GM21367 (cell line): ENCODE measurements around the gene BEGAIN.

ENCODE experiments used
- ATAC-seq: cut with Tn5 transposase; IDR thresholded peaks from one replicate; pipeline ENCODE4 v1.9.1; 2021; ENCODE audit not compliant: unreplicated experiment

Gene BEGAIN

DNA sequence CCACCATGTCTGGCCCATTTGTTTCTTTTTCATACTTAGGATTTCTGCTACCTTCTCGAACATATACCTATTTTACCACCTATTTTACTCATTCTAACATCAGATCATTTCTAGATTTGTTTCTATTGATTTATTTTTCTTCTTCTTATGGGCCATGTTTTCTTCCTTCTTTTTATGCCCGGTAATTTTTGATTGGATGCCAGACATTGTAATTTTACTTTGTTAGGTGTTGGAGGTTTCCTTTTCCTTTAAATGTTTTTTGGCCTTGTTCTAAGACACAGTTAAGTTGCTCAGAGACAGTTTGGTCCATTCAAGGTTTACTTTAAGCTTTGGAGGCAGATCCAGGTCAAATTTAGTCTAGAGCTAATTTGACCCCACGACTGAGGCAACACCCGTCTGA lies 14.7 kb upstream of the BEGAIN start:
- no peak for ATAC-seq

GRCh38 chr14:100601064-100601463 lies 13.8 kb upstream of the BEGAIN start:
- ATAC-seq = no peak

DNA sequence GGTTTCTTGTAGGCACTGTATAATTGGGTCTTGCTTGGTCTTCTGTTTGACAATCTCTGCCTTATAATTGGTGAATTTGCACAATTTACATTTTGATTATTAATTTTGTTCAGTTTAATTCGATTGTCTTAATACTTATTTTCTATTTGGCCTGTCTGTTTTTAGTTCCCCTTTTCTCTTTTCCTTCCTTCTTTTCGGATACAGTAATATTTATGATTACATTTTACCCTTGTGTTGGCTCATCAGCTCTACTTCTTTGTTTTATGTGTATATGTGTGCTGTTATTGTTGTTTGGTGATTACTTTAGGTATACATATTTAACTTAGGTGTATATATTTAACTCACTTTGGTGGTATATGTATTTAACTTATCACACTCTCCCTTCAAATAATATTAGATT lies 12.8 kb upstream of the BEGAIN start:
- no peak for ATAC-seq

- no peak for ATAC-seq
Observed at GRCh38 chr14:100594625-100594951, 7.4 kb upstream of the BEGAIN start.

DNA sequence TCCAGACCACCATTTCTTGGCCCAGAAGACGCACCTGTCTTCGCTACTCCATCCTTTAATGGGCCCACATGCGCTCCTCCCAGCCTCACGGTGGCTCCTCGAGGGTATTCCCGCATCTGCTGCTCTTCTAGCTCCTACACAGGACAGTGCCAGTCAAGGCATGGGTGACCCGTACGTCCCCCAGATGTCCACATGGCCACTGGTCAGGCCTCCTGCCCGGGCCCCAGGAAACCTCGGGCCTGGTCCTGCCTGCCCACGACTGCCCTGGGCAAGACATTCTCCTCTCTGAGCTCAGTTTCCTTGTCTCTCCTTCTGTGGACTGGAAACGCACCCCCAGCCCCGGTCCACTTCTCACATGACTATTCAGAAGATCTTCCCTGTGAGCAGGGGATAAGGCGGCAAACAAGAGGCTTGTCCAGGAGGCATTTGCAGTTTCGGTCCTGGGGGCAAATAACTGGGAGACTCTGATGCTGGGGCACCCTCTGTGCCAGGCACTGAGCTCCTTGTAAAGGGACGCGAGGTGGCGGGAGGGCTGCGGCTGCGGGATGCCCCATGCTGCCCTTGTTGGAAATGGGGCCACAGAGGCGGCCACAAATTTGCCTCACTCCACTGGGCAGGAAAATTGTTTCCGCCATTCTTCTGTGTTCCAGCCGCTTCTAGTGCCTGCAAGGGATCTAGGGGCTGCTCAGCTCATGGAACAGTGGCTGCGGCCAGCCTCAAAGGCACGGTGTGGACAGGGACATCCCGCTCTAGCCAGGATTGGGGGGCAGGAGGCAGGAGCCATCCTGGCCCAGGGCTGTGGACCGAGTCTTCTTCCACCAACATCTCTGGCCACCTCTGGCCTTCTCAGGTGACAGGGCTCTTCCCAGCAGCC lies 6.8 kb upstream of the BEGAIN start:
- no peak for ATAC-seq

GRCh38 chr14:100592972-100593371 lies 5.8 kb upstream of the BEGAIN start:
- ATAC-seq = no peak

- ATAC-seq = no peak
Observed at GRCh38 chr14:100592461-100592891, 5.3 kb upstream of the BEGAIN start.

DNA sequence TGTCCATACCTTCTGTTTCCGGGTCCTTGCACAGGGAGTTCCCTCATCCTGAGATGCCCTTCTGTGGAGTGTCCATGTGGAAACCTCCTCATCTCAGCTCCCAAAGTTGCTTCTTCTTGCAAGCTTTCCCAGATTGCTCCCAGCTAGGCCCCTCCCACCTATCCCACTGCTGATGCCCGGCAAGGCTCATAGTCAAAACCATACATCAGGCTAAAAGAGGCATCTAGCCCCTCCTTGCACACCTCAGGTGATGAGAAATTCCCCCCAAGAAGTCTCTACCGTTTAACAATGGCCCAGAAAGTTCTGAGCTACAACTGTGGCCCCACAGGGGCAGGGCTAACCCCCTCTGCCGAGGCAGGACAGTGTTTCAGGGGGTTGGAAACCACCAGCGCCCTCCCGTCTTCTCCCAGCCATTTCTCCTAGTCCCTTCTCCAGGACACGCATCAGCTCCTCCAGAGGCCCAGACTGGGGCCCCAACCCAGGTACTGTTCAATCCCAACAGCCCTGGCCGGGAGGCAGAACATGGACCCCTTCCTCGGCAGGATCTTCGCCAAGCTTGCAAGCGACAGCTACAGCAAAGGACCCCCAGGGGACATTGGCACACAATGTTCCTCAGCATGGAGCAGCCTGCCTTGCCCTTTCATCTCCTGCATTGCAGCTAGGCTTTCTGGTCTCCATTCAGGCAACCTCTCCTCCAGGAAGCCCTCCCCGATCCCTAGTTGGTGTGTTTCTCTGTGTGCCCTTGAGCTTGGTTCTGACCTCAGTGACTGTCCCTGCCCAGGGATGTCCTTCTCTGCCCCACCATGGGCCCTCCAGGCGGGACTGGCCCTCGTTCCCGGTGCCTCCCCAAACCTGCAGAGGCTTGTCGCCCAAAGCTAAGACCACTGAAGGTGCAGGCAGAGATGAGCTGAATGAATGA lies 4.5 kb upstream of the BEGAIN start:
- no peak for ATAC-seq

DNA sequence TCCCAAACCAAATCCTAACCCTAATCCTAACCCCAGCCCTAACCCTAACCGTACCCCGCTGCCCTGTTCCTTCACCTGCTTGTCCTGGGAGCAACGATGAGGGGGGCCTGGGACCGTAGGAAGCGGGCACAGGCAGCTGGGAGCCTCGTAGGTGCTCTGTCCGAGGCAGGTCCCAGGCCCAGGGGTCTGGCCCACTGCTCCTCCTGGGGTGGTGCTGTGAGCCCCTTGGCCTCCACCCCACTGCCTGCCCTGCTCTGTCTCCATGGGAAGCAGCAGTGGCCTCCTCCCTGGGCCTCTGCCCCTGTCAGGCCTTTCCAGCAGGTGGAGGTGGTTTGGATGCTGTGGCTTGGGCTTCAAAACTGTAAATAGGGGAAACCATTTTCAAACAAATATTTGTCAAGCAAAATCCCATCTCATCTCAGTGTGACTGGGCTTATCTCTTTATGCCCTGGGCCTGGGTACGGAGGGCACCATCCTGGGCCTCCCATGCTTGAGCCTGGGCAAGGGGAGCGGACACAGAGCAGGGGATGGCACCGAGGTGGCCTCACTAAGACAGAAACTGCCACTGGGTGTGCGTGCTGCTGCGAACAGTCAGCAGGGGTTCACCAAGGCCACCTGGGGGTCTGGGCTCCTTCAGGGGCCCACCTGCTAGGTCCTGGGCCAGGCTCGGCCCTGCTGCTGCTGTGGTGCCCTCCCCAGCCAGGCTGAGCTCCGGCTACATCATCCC lies 3.7 kb upstream of the BEGAIN start:
- ATAC-seq = no peak

- ATAC-seq = no peak
Observed at GRCh38 chr14:100589760-100590469, 2.7 kb upstream of the BEGAIN start.

- ATAC-seq = no peak
Observed at GRCh38 chr14:100589071-100589759, 2.0 kb upstream of the BEGAIN start.

- ATAC-seq = no peak
Observed at GRCh38 chr14:100588671-100589070, 1.5 kb upstream of the BEGAIN start.

DNA sequence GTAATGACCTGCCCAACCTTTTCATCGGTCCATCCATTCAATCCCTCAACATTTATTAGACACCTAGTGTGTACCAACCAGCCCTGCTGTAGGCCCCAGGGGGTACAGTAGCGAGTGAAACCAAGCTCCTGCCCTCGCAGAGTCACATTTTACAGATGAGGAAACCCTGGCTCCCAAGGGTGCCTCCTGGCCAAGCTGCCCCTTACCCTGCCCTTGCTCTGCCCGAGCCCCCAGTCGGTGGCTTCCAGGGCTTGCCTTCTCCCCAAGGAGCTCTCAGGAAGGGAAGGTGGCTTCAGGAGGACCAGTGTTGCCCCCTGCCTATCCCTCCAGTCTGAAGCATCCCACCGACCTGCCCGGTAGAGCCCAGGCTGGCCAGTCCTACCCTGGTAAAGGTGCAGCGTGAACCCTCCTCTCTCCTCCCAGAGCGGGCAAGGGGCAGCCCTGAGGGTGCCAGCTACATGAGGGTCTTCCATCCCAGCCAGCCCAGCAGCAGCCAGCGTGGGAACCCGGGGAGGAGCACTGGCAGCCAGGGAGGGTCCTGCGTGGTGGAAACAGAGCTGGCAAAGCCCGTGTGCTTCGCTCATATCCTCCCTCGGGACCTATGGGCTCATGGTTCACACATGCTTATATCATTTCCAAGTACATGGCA lies 670 bp upstream of the BEGAIN start:
- no peak for ATAC-seq

DNA sequence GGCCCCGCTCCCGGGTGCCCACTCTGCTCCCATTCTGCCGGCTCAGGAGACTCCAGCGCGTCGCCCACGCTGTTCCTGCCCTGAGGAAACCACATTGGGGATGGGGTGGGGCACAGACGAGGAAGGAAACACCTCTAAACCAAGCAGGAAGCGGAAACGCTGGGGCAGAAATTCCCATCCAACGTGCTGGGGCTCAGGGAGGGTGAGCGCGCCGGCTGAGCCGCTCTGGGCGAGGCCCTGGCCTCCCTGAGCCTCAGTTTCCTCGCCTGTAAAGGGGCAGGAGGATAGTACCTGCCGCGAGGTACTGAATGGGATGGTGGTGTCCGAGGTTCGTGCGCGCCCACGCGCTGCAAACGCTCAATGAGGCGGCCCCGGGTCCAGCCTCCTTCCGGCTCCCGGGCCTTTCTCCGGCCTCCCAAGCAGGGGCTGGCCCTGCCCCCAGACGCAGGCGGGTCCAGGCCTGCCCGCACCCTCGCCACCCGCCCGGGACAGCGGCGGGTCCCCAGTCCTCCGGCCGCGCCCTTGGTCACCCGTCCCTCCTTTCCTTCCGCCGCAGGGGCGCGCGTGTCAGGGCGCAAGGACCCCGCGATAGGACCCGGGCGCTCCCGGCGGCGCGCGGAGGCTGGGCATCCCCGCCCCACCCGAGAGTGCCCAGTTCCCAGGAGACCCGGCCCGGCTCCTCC lies 673 bp downstream of the BEGAIN start:
- ATAC-seq = no peak

DNA sequence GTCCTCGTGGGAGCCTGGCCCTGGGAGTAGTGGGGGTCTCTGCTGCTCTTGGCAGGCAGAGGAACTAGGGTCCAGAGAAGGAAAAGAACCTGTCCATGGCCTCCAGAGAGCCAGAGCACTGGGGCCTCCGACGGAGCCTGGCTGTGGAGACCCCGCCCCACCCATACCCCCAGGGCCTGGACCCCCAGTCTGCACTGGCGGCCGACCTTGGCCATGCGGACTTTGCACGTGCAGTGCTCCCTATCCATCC lies 1.1 kb downstream of the BEGAIN start:
- no peak for ATAC-seq

GRCh38 chr14:100585448-100586152 lies 1.6 kb downstream of the BEGAIN start:
- ATAC-seq = no peak

- no peak for ATAC-seq
Observed at GRCh38 chr14:100584056-100585031, 2.9 kb downstream of the BEGAIN start.

DNA sequence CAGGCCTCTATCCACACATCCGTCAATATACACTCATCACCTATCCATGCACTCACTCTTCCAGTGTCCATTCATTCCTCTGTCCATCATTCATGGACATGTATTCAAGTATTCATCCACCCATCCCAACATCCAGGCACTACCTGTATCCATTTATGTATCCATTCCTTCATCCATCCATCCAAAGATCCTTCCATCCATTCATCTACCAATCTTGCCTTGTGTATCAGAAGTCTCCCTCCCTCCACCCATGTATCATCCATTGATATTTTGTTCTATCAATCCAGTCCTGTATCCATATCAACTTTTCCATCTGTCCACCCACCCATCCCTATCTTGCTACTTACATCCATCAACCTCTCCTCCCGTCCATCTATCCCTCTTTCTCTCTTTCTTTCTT lies 4.0 kb downstream of the BEGAIN start:
- no peak for ATAC-seq
